ENCODE measurements around the gene IGSF9B.

The IGSF9B gene

GRCh38 chr11:133999355-133999754, 42.6 kb upstream of the IGSF9B start:
- no peak for DNase-seq (ENCODE audit: low spot score)
- in situ Hi-C loops (cut with MboI; ENCODE audit: low sequenced_read_pairs, unreplicated experiment) = no loop called here
- TF ChIP-seq CTCF (IDR thresholded peaks at IDR 0.05; ENCODE audit: borderline replicate concordance, control extremely low read depth, extremely low read depth, insufficient read depth, missing control alignments) = no peak

- in situ Hi-C loops (cut with MboI; ENCODE audit: low sequenced_read_pairs, unreplicated experiment) = no loop called here
- DNase-seq (ENCODE audit: low spot score) = no peak
- no peak for TF ChIP-seq CTCF (IDR thresholded peaks at IDR 0.05; ENCODE audit: borderline replicate concordance, control extremely low read depth, extremely low read depth, insufficient read depth, missing control alignments)
These were observed 40.8 kb upstream of the IGSF9B start for GRCh38 chr11:133997554-133997953.

GRCh38 chr11:133996671-133997070, 39.9 kb upstream of the IGSF9B start:
- TF ChIP-seq CTCF (IDR thresholded peaks at IDR 0.05; ENCODE audit: borderline replicate concordance, control extremely low read depth, extremely low read depth, insufficient read depth, missing control alignments) = no peak
- in situ Hi-C loops (cut with MboI; ENCODE audit: low sequenced_read_pairs, unreplicated experiment) = no loop called here
- DNase-seq (ENCODE audit: low spot score) = no peak

- TF ChIP-seq CTCF (IDR thresholded peaks at IDR 0.05; ENCODE audit: borderline replicate concordance, control extremely low read depth, extremely low read depth, insufficient read depth, missing control alignments) = no peak
- no peak for DNase-seq (ENCODE audit: low spot score)
- in situ Hi-C loops (cut with MboI; ENCODE audit: low sequenced_read_pairs, unreplicated experiment) = no loop called here
These were observed 38.3 kb upstream of the IGSF9B start for GRCh38 chr11:133995066-133995465.

GRCh38 chr11:133993921-133994320, 37.2 kb upstream of the IGSF9B start:
- no peak for DNase-seq (ENCODE audit: low spot score)
- no peak for TF ChIP-seq CTCF (IDR thresholded peaks at IDR 0.05; ENCODE audit: borderline replicate concordance, control extremely low read depth, extremely low read depth, insufficient read depth, missing control alignments)
- in situ Hi-C loops (cut with MboI; ENCODE audit: low sequenced_read_pairs, unreplicated experiment) = no loop called here

GRCh38 chr11:133993107-133993506, 36.3 kb upstream of the IGSF9B start:
- in situ Hi-C loops (cut with MboI; ENCODE audit: low sequenced_read_pairs, unreplicated experiment) = no loop called here
- TF ChIP-seq CTCF (IDR thresholded peaks at IDR 0.05; ENCODE audit: borderline replicate concordance, control extremely low read depth, extremely low read depth, insufficient read depth, missing control alignments) = no peak
- no peak for DNase-seq (ENCODE audit: low spot score)

GRCh38 chr11:133992121-133992520, 35.4 kb upstream of the IGSF9B start:
- in situ Hi-C loops (cut with MboI; ENCODE audit: low sequenced_read_pairs, unreplicated experiment) = no loop called here
- no peak for DNase-seq (ENCODE audit: low spot score)

More at GRCh38 chr11:133992121-133992520, 35.4 kb upstream of the IGSF9B start:
- TF ChIP-seq CTCF (IDR thresholded peaks at IDR 0.05; ENCODE audit: borderline replicate concordance, control extremely low read depth, extremely low read depth, insufficient read depth, missing control alignments) = no peak

Measured in GM13976 (cell line).